Endodermal cell (in vitro differentiated cells): Measurements from ENCODE around the gene SBF2. TPM values are rescaled to one million over a fixed set of nuclear protein-coding genes. Genes with fewer than 3 reads are reported as not detected.

Source experiments
- DNase-seq: peaks from one replicate; pipeline ENCODE4 v3.0.0-alpha.2; 2017
- H3K27ac ChIP-seq: 2 replicates; pipeline ENCODE4 v1.5.1; 2013; ENCODE audit warnings: mild to moderate bottlenecking, low read depth, low read length, moderate library complexity
- H3K27me3 ChIP-seq: 2 replicates; pipeline ENCODE4 v1.6.1; 2013; ENCODE audit warnings: mild to moderate bottlenecking, low read length, moderate library complexity; ENCODE audit not compliant: insufficient read depth, control insufficient read depth, poor library complexity, severe bottlenecking
- H3K36me3 ChIP-seq: 2 replicates; pipeline ENCODE4 v1.7.0; 2013; ENCODE audit warnings: mild to moderate bottlenecking, low read length, moderate library complexity; ENCODE audit not compliant: control insufficient read depth, insufficient read depth
- H3K4me1 ChIP-seq: one replicate; pipeline ENCODE4 v1.7.0; 2013; ENCODE audit warnings: low read length; ENCODE audit not compliant: control insufficient read depth, insufficient read depth
- H3K4me3 ChIP-seq: 2 replicates; pipeline ENCODE4 v1.5.1; 2013; ENCODE audit warnings: mild to moderate bottlenecking, low read length, moderate library complexity
- H3K9ac ChIP-seq: 2 replicates; pipeline ENCODE4 v1.6.1; 2013; ENCODE audit warnings: mild to moderate bottlenecking, low read length, moderate library complexity; ENCODE audit not compliant: poor library complexity, severe bottlenecking; ENCODE audit errors: extremely low read depth
- H3K9me3 ChIP-seq: 2 replicates; pipeline ENCODE4 v1.6.1; 2013; ENCODE audit warnings: mild to moderate bottlenecking, low read length, moderate library complexity; ENCODE audit not compliant: control insufficient read depth
- H3K27ac Mint-ChIP-seq: 2 replicates; pipeline ENCODE4 v1.8.0; 2020; ENCODE audit warnings: mixed read lengths
- H3K27me3 Mint-ChIP-seq: 2 replicates; pipeline ENCODE4 v1.8.0; 2021; ENCODE audit warnings: mild to moderate bottlenecking, mixed read lengths; ENCODE audit not compliant: insufficient read depth
- H3K36me3 Mint-ChIP-seq: 2 replicates; pipeline ENCODE4 v1.8.0; 2020; ENCODE audit warnings: low read depth, mixed read lengths
- H3K4me1 Mint-ChIP-seq: 2 replicates; pipeline ENCODE4 v1.8.0; 2020; ENCODE audit warnings: mixed read lengths
- H3K4me3 Mint-ChIP-seq: 2 replicates; pipeline ENCODE4 v1.8.0; 2020; ENCODE audit warnings: mild to moderate bottlenecking, moderate library complexity, mixed read lengths
- H3K9me3 Mint-ChIP-seq: 2 replicates; pipeline ENCODE4 v1.8.0; 2020; ENCODE audit warnings: mild to moderate bottlenecking, mixed read lengths
- CTCF ChIP-seq: fragments of 200-600 bp; sonication (generic); conservative IDR thresholded peaks from 2 replicates; pipeline ENCODE4 v1.5.0; 2021; ENCODE audit warnings: antibody characterized with exemption, mild to moderate bottlenecking
- WGBS, 2 experiments: methylation state at CpG; one replicate each; pipeline versions ENCODE4 v1.1.5 to v1.1.7; 2013; ENCODE audit warnings: missing lambda C conversion rate in 2 of 2, mixed read lengths in 1 of 2; ENCODE audit not compliant: insufficient coverage in 1 of 2, insufficient read length in 1 of 2; 5-methylcytosine and 5-hydroxymethylcytosine counted together
- total RNA-seq, 2 donors: library from RNA; stranded (reverse); fragmentation: NEBNext Ultra II Directional in 1 of 2; extraction: Animal tissue kit (Norgen Biotek cat#: 25700) in 1 of 2; gene quantifications; 2 replicates in 1 of 2; 3 replicates in 1 of 2; pipeline ENCODE4 v1.2.1, GENCODE V29; 2021

SBF2 gene
- total RNA-seq, 2 donors from 2014 or later: 27.1 to 32.5 TPM

- WGBS, 2 experiments: 97 to 100% methylated on average over 2 to 4 of the region's 4 CpGs
- Mint-ChIP-seq H3K9me3 (peaks cover 15% of the 10 kb centered on the region), H3K27ac (no peak overlapping the region), H3K27me3 (no peaks in the 10 kb centered on the region), H3K4me1 (no peaks in the 10 kb centered on the region), H3K36me3 (peaks cover 20% of the 10 kb centered on the region), H3K4me3 (no peak overlapping the region)
- DNase-seq: no peak
- H3K4me3 ChIP-seq: no peak overlapping the region
- no peak overlapping the region for H3K27ac ChIP-seq
- H3K4me1 ChIP-seq: no peaks in the 10 kb centered on the region
- no peaks in the 10 kb centered on the region for H3K27me3 ChIP-seq
- H3K36me3 ChIP-seq: peaks cover 4% of the 10 kb centered on the region
- H3K9ac ChIP-seq: no peak overlapping the region
- peaks cover 30% of the 10 kb centered on the region for H3K9me3 ChIP-seq
- no peak for TF ChIP-seq CTCF
Measured at GRCh38 chr11:10097615-10098014, 196.4 kb downstream of the SBF2 start.

- H3K4me1 Mint-ChIP-seq: no peaks in the 10 kb centered on the region
- Histone ChIP-seq H3K27me3 (no peaks in the 10 kb centered on the region), H3K4me3 (no peak overlapping the region), H3K4me1 (no peaks in the 10 kb centered on the region), H3K36me3 (peaks cover 4% of the 10 kb centered on the region), H3K9me3 (peaks cover 30% of the 10 kb centered on the region), H3K9ac (no peak overlapping the region), H3K27ac (no peak overlapping the region)
- H3K36me3 Mint-ChIP-seq: peaks cover 20% of the 10 kb centered on the region
- H3K4me3 Mint-ChIP-seq: no peak overlapping the region
- WGBS, 2 experiments: 89% methylated on average over 4 of the region's 5 CpGs; no CpG with 5 or more reads in 1 of the 2 experiments
- TF ChIP-seq CTCF: no peak
- no peaks in the 10 kb centered on the region for H3K27me3 Mint-ChIP-seq
- peaks cover 15% of the 10 kb centered on the region for H3K9me3 Mint-ChIP-seq
- DNase-seq: no peak
- no peak overlapping the region for H3K27ac Mint-ChIP-seq
Measured at GRCh38 chr11:10096987-10097386, 197.0 kb downstream of the SBF2 start.

DNA sequence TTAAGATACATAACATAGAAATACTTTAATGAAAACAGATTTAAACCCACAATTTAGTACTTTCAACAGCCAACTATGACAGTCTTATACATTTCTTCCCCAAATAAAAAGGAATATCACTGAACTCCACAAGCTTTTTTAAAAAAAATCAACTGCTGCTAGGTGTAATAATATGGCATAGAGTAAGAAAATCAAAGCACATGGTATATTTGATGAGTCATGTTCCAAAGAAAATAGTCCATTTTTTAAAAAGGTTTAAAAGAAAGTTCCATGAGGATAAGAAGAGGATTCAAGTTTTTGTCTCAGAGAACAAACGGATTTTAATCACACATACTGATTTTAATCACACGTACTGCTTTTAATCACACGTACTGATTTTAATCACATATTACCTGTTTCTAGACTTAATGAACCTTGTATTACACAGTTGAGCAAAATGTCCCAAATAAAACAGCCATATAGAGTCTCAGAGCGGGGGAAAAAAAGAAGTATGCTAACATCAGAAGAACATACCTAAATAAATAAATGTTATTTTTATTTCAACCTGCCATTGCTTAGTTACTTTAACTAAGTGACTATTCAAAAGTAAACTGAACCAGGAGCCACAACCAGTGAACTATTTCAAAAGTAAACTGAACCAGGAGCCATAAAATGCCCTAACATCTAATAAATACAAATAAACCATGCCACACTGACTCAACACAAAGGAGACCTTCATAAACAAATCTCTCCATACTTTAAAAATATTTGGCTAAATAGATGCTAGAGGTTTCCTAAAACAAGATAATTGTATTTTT, 198.4 kb downstream of the SBF2 start:
- peaks cover 14% of the 10 kb centered on the region for H3K36me3 Mint-ChIP-seq
- H3K4me3 Mint-ChIP-seq: no peak overlapping the region
- no peaks in the 10 kb centered on the region for H3K27me3 Mint-ChIP-seq
- H3K9ac ChIP-seq: no peak overlapping the region
- peaks cover 15% of the 10 kb centered on the region for H3K9me3 Mint-ChIP-seq
- TF ChIP-seq CTCF: no peak
- no peak overlapping the region for H3K27ac ChIP-seq
- no peaks in the 10 kb centered on the region for H3K4me1 Mint-ChIP-seq
- peak overlapping the region; percentile 7 for H3K27ac Mint-ChIP-seq
- H3K9me3 ChIP-seq: peaks cover 28% of the 10 kb centered on the region
- 80 to 97% methylated on average over 1 to 3 of the region's 4 CpGs for whole genome bisulfite sequencing, 2 experiments
- no peaks in the 10 kb centered on the region for H3K27me3 ChIP-seq
- H3K36me3 ChIP-seq: peaks cover 3% of the 10 kb centered on the region
- no peak for DNase-seq
- H3K4me1 ChIP-seq: no peaks in the 10 kb centered on the region
- H3K4me3 ChIP-seq: no peak overlapping the region
